Mesenchymal stem cell (in vitro differentiated cells and primary cell): ENCODE results near the gene EIF5AL1.
"Not testable (repeated sequence)": the region's sequence is repeated elsewhere in the genome, so short reads cannot be mapped to it uniquely, and the experiment has no call there.

Experiments used
- DNase-seq: peaks from one replicate; pipeline ENCODE4 v3.0.0-alpha.2; 2013
- H2AFZ ChIP-seq: one replicate; pipeline ENCODE4 v1.6.1; 2013; ENCODE audit warnings: low read depth, mild to moderate bottlenecking, control low read depth, inconsistent platforms, low read length, moderate library complexity
- H2AK5ac ChIP-seq: 2 replicates; pipeline ENCODE4 v1.6.1; 2013; ENCODE audit warnings: low read length, moderate library complexity, mild to moderate bottlenecking, inconsistent platforms; ENCODE audit not compliant: severe bottlenecking
- H2BK120ac ChIP-seq: one replicate; pipeline ENCODE4 v1.6.1; 2013; ENCODE audit warnings: low read depth, mild to moderate bottlenecking, inconsistent platforms, low read length, moderate library complexity
- H2BK12ac ChIP-seq, 2 experiments: one replicate each; pipeline ENCODE4 v1.6.1; 2013; ENCODE audit warnings: inconsistent platforms in 2 of 2, low read length in 2 of 2, mild to moderate bottlenecking in 2 of 2, moderate library complexity in 2 of 2, control low read depth in 1 of 2
- H2BK15ac ChIP-seq: one replicate; pipeline ENCODE4 v1.6.1; 2013; ENCODE audit warnings: mild to moderate bottlenecking, low read depth, inconsistent platforms; ENCODE audit not compliant: poor library complexity, severe bottlenecking
- H2BK5ac ChIP-seq: 2 replicates; pipeline ENCODE4 v1.6.1; 2013; ENCODE audit warnings: low read depth, mild to moderate bottlenecking, low read length, control low read depth, inconsistent platforms; ENCODE audit not compliant: poor library complexity, severe bottlenecking
- H3K14ac ChIP-seq, 2 experiments: one replicate each; pipeline ENCODE4 v1.6.1; 2013; ENCODE audit warnings: inconsistent platforms in 2 of 2, low read length in 2 of 2, control low read depth in 1 of 2, mild to moderate bottlenecking in 1 of 2, moderate library complexity in 1 of 2
- H3K18ac ChIP-seq, 2 experiments: one replicate each; pipeline ENCODE4 v1.6.1; 2013; ENCODE audit warnings: inconsistent platforms in 2 of 2, low read length in 2 of 2, control low read depth in 1 of 2, low read depth in 1 of 2, mild to moderate bottlenecking in 1 of 2
- H3K23ac ChIP-seq, 2 experiments: one replicate each; pipeline ENCODE4 v1.6.1; 2013; ENCODE audit warnings: inconsistent platforms in 2 of 2, low read length in 2 of 2, mild to moderate bottlenecking in 2 of 2, moderate library complexity in 2 of 2, control low read depth in 1 of 2
- H3K27ac ChIP-seq: 2 replicates; pipeline ENCODE4 v1.5.1; 2013; ENCODE audit warnings: mild to moderate bottlenecking, moderate library complexity, low read length, control low read depth, inconsistent platforms; ENCODE audit not compliant: poor library complexity, severe bottlenecking
- H3K27me3 ChIP-seq, 2 experiments: 2 replicates each; pipeline versions ENCODE4 v1.6.1 to v1.7.0; 2013; ENCODE audit warnings: low read length in 2 of 2, mild to moderate bottlenecking in 2 of 2, moderate library complexity in 2 of 2, control low read depth in 1 of 2, inconsistent platforms in 1 of 2; ENCODE audit not compliant: control insufficient read depth in 1 of 2, insufficient read depth in 1 of 2
- H3K36me3 ChIP-seq, 2 experiments: 2 replicates each; pipeline versions ENCODE4 v1.6.1 to v1.7.0; 2013; ENCODE audit warnings: low read length in 2 of 2, control low read depth in 1 of 2, inconsistent platforms in 1 of 2, low read depth in 1 of 2, mild to moderate bottlenecking in 1 of 2; ENCODE audit not compliant: insufficient read depth in 2 of 2, control insufficient read depth in 1 of 2
- H3K4ac ChIP-seq, 2 experiments: one replicate each; pipeline ENCODE4 v1.6.1; 2013; ENCODE audit warnings: inconsistent platforms in 2 of 2, low read length in 2 of 2, mild to moderate bottlenecking in 2 of 2, moderate library complexity in 2 of 2, control low read depth in 1 of 2, low read depth in 1 of 2
- H3K4me1 ChIP-seq: 2 replicates; pipeline ENCODE4 v1.6.1; 2013; ENCODE audit warnings: low read depth, low read length, control low read depth; ENCODE audit not compliant: control insufficient read depth, insufficient read depth
- H3K4me2 ChIP-seq: 2 replicates; pipeline ENCODE4 v1.6.1; 2013; ENCODE audit warnings: low read length, mild to moderate bottlenecking, inconsistent platforms; ENCODE audit not compliant: poor library complexity, severe bottlenecking
- H3K4me3 ChIP-seq, 2 experiments: 2 replicates each; pipeline versions ENCODE4 v1.5.1 to v1.7.0; 2013; ENCODE audit warnings: low read length in 2 of 2, mild to moderate bottlenecking in 2 of 2, control low read depth in 1 of 2, low read depth in 1 of 2; ENCODE audit not compliant: insufficient read depth in 1 of 2
- H3K79me1 ChIP-seq: replicated peaks from 2 replicates; pipeline ENCODE4 v1.6.1; 2013; ENCODE audit warnings: mild to moderate bottlenecking, control low read depth, low read length, inconsistent platforms; ENCODE audit not compliant: poor library complexity, severe bottlenecking
- H3K9ac ChIP-seq: 2 replicates; pipeline ENCODE4 v1.7.0; 2013; ENCODE audit warnings: mild to moderate bottlenecking, low read length, moderate library complexity
- H3K9me3 ChIP-seq: 2 replicates; pipeline ENCODE4 v1.7.0; 2013; ENCODE audit warnings: mild to moderate bottlenecking, low read length; ENCODE audit not compliant: control insufficient read depth
- H4K8ac ChIP-seq: one replicate; pipeline ENCODE4 v1.6.1; 2013; ENCODE audit warnings: inconsistent platforms, mild to moderate bottlenecking, low read length, moderate library complexity
- H4K91ac ChIP-seq: one replicate; pipeline ENCODE4 v1.6.1; 2013; ENCODE audit warnings: mild to moderate bottlenecking, low read length, inconsistent platforms
- WGBS: methylation state at CpG from one replicate; pipeline ENCODE4 v1.1.7; 2013; ENCODE audit warnings: mixed read lengths; 5-methylcytosine and 5-hydroxymethylcytosine counted together

The EIF5AL1 gene

DNA sequence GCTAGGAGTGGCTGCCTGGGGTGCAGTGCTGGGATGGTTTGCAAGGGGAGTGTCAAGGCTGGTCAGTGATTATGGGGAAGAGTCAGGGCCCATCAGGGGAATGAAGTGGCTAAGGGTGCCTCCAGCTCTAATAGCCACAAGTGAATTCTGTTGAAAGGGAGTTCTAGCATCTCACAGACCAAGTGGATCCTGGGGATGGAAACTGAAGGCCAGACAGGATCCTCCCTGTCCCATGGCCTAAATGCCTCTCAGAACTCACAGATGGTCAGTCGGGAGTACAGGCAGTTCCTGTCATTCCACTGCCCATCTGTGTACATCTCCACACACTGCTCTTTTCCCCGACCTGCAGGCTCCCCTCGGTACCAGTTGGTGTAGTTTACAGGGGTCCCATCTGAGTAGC, 44.6 kb downstream of the EIF5AL1 start:
- H2BK15ac ChIP-seq, H2BK5ac ChIP-seq, H3K4me3 ChIP-seq, DNase-seq, H2AFZ ChIP-seq, H3K79me1 ChIP-seq, H4K91ac ChIP-seq, H2BK120ac ChIP-seq, H2AK5ac ChIP-seq, H3K4ac ChIP-seq, H4K8ac ChIP-seq, H3K4me2 ChIP-seq, H3K4me1 ChIP-seq, H3K27ac ChIP-seq, H3K18ac ChIP-seq, H3K9me3 ChIP-seq, H3K23ac ChIP-seq, H2BK12ac ChIP-seq, H3K9ac ChIP-seq, H3K36me3 ChIP-seq: not testable (repeated sequence)
- Histone ChIP-seq H3K14ac (peak overlapping the region in 1 of 2 experiments; percentile 24), H3K27me3 (peaks cover 17 to 41% of the 10 kb centered on the region in 2 experiments)
- no CpG with 5 or more reads among the region's 3 CpGs for WGBS

GRCh38 chr10:79559726-79560125, 47.4 kb downstream of the EIF5AL1 start:
- Histone ChIP-seq H3K4me2 (no peak overlapping the region), H3K4me1 (peaks cover 3% of the 10 kb centered on the region), H3K36me3 (no peaks in the 10 kb centered on the region), H2AFZ (no peak overlapping the region), H3K9me3 (no peaks in the 10 kb centered on the region), H3K9ac (no peak overlapping the region), H3K27me3 (peaks cover 17 to 53% of the 10 kb centered on the region in 2 experiments), H2BK12ac (no peak overlapping the region), H4K91ac (no peak overlapping the region), H3K18ac (no peak overlapping the region), H3K4ac (no peak overlapping the region), H3K23ac (no peak overlapping the region), H2AK5ac (no peak overlapping the region), H2BK15ac (no peak overlapping the region), H4K8ac (no peak overlapping the region), H3K4me3 (no peak overlapping the region), H3K79me1 (no peaks in the 10 kb centered on the region), H3K27ac (no peak overlapping the region), H2BK120ac (no peak overlapping the region), H3K14ac (no peak overlapping the region), H2BK5ac (no peak overlapping the region)
- 68% methylated on average over 2 of the region's 2 CpGs for WGBS
- no peak for DNase-seq

- Histone ChIP-seq H2BK15ac (no peak within 1 kb of the TSS), H4K8ac (no peak within 1 kb of the TSS), H3K27ac (no peak within 1 kb of the TSS), H3K18ac (no peak within 1 kb of the TSS), H3K79me1 (no peaks in the 10 kb centered on the region), H4K91ac (no peak within 1 kb of the TSS), H2AK5ac (no peak within 1 kb of the TSS), H2BK12ac (no peak within 1 kb of the TSS), H3K36me3 (no peaks in the 10 kb centered on the region), H2BK120ac (no peak within 1 kb of the TSS), H3K4me3 (no peak within 1 kb of the TSS), H3K4ac (no peak within 1 kb of the TSS), H3K9me3 (no peaks in the 10 kb centered on the region), H2BK5ac (no peak within 1 kb of the TSS), H3K14ac (no peak within 1 kb of the TSS), H3K27me3 (peaks cover 13 to 48% of the 10 kb centered on the region in 2 experiments), H3K4me1 (peaks cover 3% of the 10 kb centered on the region), H3K9ac (no peak within 1 kb of the TSS), H3K23ac (no peak within 1 kb of the TSS), H2AFZ (no peak within 1 kb of the TSS), H3K4me2 (no peak within 1 kb of the TSS)
- no peak for DNase-seq
- WGBS: 77% methylated on average over 1 of the region's 1 CpG
These were observed 47.9 kb downstream of the EIF5AL1 start, which contains the start of gene SFTPA2 for GRCh38 chr10:79560160-79560709. Gene SFTPA2, minus strand, starts transcription at chr10:79560407. Its CDS starts 924 bp downstream, at chr10:79559483.

GRCh38 chr10:79561257-79561656, 48.9 kb downstream of the EIF5AL1 start:
- 76% methylated on average over 3 of the region's 3 CpGs for WGBS
- H3K27me3 ChIP-seq: peaks cover 11 to 50% of the 10 kb centered on the region in 2 experiments
- DNase-seq: no peak

More at GRCh38 chr10:79561257-79561656, 48.9 kb downstream of the EIF5AL1 start:
- Histone ChIP-seq H3K4ac (no peak overlapping the region), H3K4me1 (peaks cover 3% of the 10 kb centered on the region), H4K91ac (no peak overlapping the region), H2AFZ (no peak overlapping the region), H2BK12ac (no peak overlapping the region), H3K4me3 (no peak overlapping the region), H3K79me1 (no peaks in the 10 kb centered on the region), H2AK5ac (no peak overlapping the region), H3K9ac (no peak overlapping the region), H3K9me3 (no peaks in the 10 kb centered on the region), H3K14ac (no peak overlapping the region), H3K36me3 (no peaks in the 10 kb centered on the region), H3K4me2 (no peak overlapping the region), H3K23ac (no peak overlapping the region), H2BK5ac (no peak overlapping the region), H2BK15ac (no peak overlapping the region), H2BK120ac (no peak overlapping the region), H4K8ac (no peak overlapping the region), H3K18ac (no peak overlapping the region), H3K27ac (no peak overlapping the region)
